K562 (cell line): ENCODE measurements around the gene DCST1. TPM values are rescaled to one million over a fixed set of nuclear protein-coding genes. Genes with fewer than 3 reads are reported as not detected.

ENCODE experiments used
- ASH1L ChIP-seq: fragments of 450-650 bp; IDR thresholded peaks from 2 replicates; pipeline ENCODE4 v1.6.1; 2018; ENCODE audit warnings: borderline replicate concordance, mild to moderate bottlenecking, low read depth; ENCODE audit not compliant: partially characterized antibody
- EP300 ChIP-seq: IDR thresholded peaks from 2 replicates; pipeline ENCODE4 v1.6.1; 2012; ENCODE audit warnings: low read length, improper control_type of control experiment
- FOXJ3 ChIP-seq: sonication (generic); formaldehyde crosslinking; IDR thresholded peaks from 2 replicates; pipeline ENCODE4 v1.4.0; 2020; ENCODE audit warnings: mild to moderate bottlenecking, missing genetic modification reagents
- FUS ChIP-seq: fragments of 200-400 bp; formaldehyde crosslinking; optimal IDR thresholded peaks from 2 replicates; pipeline ENCODE3; 2017; ENCODE audit warnings: low read depth, low read length
- MAFF ChIP-seq: IDR thresholded peaks from 2 replicates; pipeline ENCODE4 v1.6.1; 2012; ENCODE audit warnings: low read length, improper control_type of control experiment
- NFRKB ChIP-seq: fragments of 450-650 bp; IDR thresholded peaks from 2 replicates; pipeline ENCODE4 v1.6.1; 2016; ENCODE audit warnings: low read depth
- OTX1 ChIP-seq: fragments of 450-650 bp; formaldehyde crosslinking; IDR thresholded peaks from 2 replicates; pipeline ENCODE4 v1.4.0; 2022; ENCODE audit warnings: mild to moderate bottlenecking
- POLR3G ChIP-seq: IDR thresholded peaks from 2 replicates; pipeline ENCODE4 v1.6.1; 2011; ENCODE audit not compliant: insufficient read length, insufficient replicate concordance; ENCODE audit errors: extremely low read depth
- SLC30A9 ChIP-seq: fragments of 250-450 bp; sonication (Bioruptor Pico); IDR thresholded peaks from 2 replicates; pipeline ENCODE4 v1.8.0; 2022; ENCODE audit warnings: mild to moderate bottlenecking, moderate library complexity
- SOX6 ChIP-seq: fragments of 450-650 bp; IDR thresholded peaks from 2 replicates; pipeline ENCODE4 v1.6.1; 2014; ENCODE audit warnings: mild to moderate bottlenecking
- TARDBP ChIP-seq: fragments of 450-650 bp; IDR thresholded peaks from 2 replicates; pipeline ENCODE4 v1.6.1; 2016
- TEAD4 ChIP-seq, 2 experiments: sonication (generic) in 1 of 2; formaldehyde crosslinking in 1 of 2; IDR thresholded peaks; 2 replicates each; pipeline versions ENCODE4 v1.6.1 to v1.8.0; 2012 to 2022; ENCODE audit warnings: borderline replicate concordance in 1 of 2, inconsistent platforms in 1 of 2, low read length in 1 of 2, mild to moderate bottlenecking in 1 of 2, missing genetic modification reagents in 1 of 2
- ZC3H11A ChIP-seq: IDR thresholded peaks from 2 replicates; pipeline ENCODE4 v1.6.1; 2012; ENCODE audit warnings: low read depth, low read length, improper control_type of control experiment
- ZNF121 ChIP-seq: sonication (generic); formaldehyde crosslinking; conservative IDR thresholded peaks from 2 replicates; pipeline ENCODE4 v1.8.0; 2022; ENCODE audit warnings: missing genetic modification reagents
- ZNF175 ChIP-seq: fragments of 200-800 bp; sonication (Bioruptor generic); IDR thresholded peaks from 2 replicates; pipeline ENCODE4 v1.6.1; 2016; ENCODE audit warnings: low read depth, mild to moderate bottlenecking, missing genetic modification characterization, missing compliant biosample characterization
- ZNF24 ChIP-seq: fragments of 450-650 bp; IDR thresholded peaks from 2 replicates; pipeline ENCODE4 v1.6.1; 2016
- ZNF395 ChIP-seq: fragments of 200-800 bp; sonication (Bioruptor generic); IDR thresholded peaks from 2 replicates; pipeline ENCODE4 v1.6.1; 2017; ENCODE audit warnings: missing genetic modification characterization, missing compliant biosample characterization
- ZNF431 ChIP-seq: sonication (generic); formaldehyde crosslinking; IDR thresholded peaks from 2 replicates; pipeline ENCODE4 v1.8.0; 2022; ENCODE audit warnings: mild to moderate bottlenecking, missing genetic modification reagents
- ZNF449 ChIP-seq: fragments of 250-450 bp; sonication (Bioruptor Pico); IDR thresholded peaks from 2 replicates; pipeline ENCODE4 v1.8.0; 2022; ENCODE audit warnings: moderate library complexity, mild to moderate bottlenecking, inconsistent platforms
- ZNF583 ChIP-seq: fragments of 250-450 bp; sonication (Bioruptor Pico); IDR thresholded peaks from 2 replicates; pipeline ENCODE4 v1.4.0; 2020
- ZNF699 ChIP-seq: fragments of 250-450 bp; sonication (Bioruptor Pico); IDR thresholded peaks from 2 replicates; pipeline ENCODE4 v1.8.0; 2021; ENCODE audit warnings: mild to moderate bottlenecking, moderate library complexity; ENCODE audit not compliant: insufficient replicate concordance
- ZNF780A ChIP-seq: fragments of 250-450 bp; sonication (Bioruptor Pico); IDR thresholded peaks from 2 replicates; pipeline ENCODE4 v1.5.0; 2021; ENCODE audit warnings: mild to moderate bottlenecking
- ZSCAN29 ChIP-seq: fragments of 450-650 bp; IDR thresholded peaks from 2 replicates; pipeline ENCODE4 v1.6.1; 2017
- ZZZ3 ChIP-seq: fragments of 450-650 bp; IDR thresholded peaks from 2 replicates; pipeline ENCODE4 v1.6.1; 2016; ENCODE audit warnings: antibody characterized with exemption, mild to moderate bottlenecking, moderate library complexity
- polyA plus RNA-seq, 8 experiments: library from polyadenylated mRNA; depleted of rRNA in 4 of 8; stranded (reverse) in 5 of 8; unstranded in 3 of 8; fragments of >200 nt; fragmentation: Nextera tagmentation in 2 of 8; fragmentation: Illumina TruSeq in 1 of 8; extraction: Ambion mirVana in 2 of 8; extraction: Trizol in 1 of 8; gene quantifications; 2 replicates each; pipeline versions ENCODE4 v1.2.1 to v1.2.3, GENCODE V29; 2011 to 2014; ENCODE audit warnings: inconsistent platforms in 1 of 8, missing spikeins in 1 of 8
- total RNA-seq, 7 experiments: library from RNA; depleted of rRNA in 6 of 7; stranded (reverse); fragments of >200 nt in 6 of 7; fragmentation: Illumina TruSeq in 2 of 7; extraction: Trizol in 2 of 7; gene quantifications; 2 replicates each; pipeline versions ENCODE4 v1.2.1 to v1.2.3, GENCODE V29; 2011 to 2021; ENCODE audit warnings: low replicate concordance in 1 of 7
- TF ChIP-seq, protein P1 (sequence below): fragments of 250-450 bp; sonication (Bioruptor Pico); IDR thresholded peaks from 2 replicates; pipeline ENCODE4 v1.9.0; 2021; ENCODE audit warnings: mild to moderate bottlenecking

DCST1 gene
- total and polyA plus RNA-seq, 9 of the 15 experiments (the other 6 are each of a cell fraction or from before 2014, with no cell fraction given): not detected

DNA sequence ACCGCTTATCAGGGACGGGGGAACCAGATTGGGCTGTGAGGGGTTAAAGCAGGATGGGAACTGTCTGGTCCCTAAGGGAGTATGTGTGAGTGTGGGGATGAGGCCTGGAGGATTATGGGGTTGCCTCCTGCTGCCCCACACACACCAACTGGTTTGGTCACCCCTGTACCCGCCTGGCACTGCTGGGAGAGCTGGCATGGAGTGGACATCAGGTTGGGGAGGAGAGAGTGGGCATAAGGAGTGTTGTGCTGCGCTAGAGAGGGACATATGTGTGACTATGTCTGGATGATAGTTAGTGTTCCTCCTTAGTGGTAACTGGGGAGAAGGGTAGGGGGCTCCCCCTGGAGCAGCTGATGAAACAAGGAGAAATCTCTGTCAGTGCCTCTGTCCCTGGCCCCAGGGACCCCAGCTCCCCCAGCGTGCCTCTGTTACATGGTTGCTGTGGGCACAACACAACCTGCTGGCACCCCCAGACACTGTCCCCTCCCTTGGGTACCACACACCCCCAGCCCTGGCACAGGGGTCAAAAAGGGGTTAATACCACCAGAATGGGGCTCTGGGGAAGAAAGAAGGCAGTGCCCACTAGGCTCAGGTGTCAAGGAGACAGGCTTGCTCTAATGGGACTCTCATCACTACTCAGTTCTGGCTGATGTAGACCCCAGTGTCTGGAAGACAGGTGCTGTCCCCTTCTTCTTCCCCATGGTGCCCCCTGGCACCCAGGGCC lies 29.1 kb upstream of the DCST1 start (continued):
- TF ChIP-seq ZNF449 (CRISPR knock-in tag) (no peak), ZNF175 (peak; percentile 64; the same call in 1 of the 2 replicates), ZNF431 (CRISPR knock-in tag) (no peak), FOXJ3 (CRISPR knock-in tag) (no peak), SOX6 (0 out of 2 replicates have a peak, but pooled peaks have one; percentile 18), ZNF121 (CRISPR knock-in tag) (no peak), ZNF699 (CRISPR knock-in tag) (no peak), ZNF395 (CRISPR knock-in tag) (0 out of 2 replicates have a peak, but pooled peaks have one; percentile 10), ZZZ3 (no peak), TEAD4 (IDR thresholded peaks at IDR 0.05; ENCODE audit: low read length) (no peak), TEAD4 (CRISPR knock-in tag; IDR thresholded peaks at IDR 0.05; ENCODE audit: borderline replicate concordance) (no peak), ZNF780A (CRISPR knock-in tag) (0 out of 2 replicates have a peak, but pooled peaks have one; percentile 24), TARDBP (0 out of 2 replicates have a peak, but pooled peaks have one; percentile 34), ZSCAN29 (no peak), SLC30A9 (no peak), ZC3H11A (no peak), EP300 (no peak), ZNF24 (no peak), ZNF583 (CRISPR knock-in tag) (peak; percentile 31; the same call in 1 of the 2 replicates), FUS (no peak), OTX1 (CRISPR knock-in tag) (0 out of 2 replicates have a peak, but pooled peaks have one; percentile 25), ASH1L (no peak), NFRKB (peak; percentile 78; the same call in 1 of the 2 replicates), MAFF (no peak), POLR3G (no peak)
- TF ChIP-seq, protein P1, sequence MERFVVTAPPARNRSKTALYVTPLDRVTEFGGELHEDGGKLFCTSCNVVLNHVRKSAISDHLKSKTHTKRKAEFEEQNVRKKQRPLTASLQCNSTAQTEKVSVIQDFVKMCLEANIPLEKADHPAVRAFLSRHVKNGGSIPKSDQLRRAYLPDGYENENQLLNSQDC (CRISPR knock-in tag): no peak
